SK-N-MC (cell line): ENCODE results near the gene BRD3.
A peak's percentile ranks its signal among the peaks of the same experiment; 100 is the strongest.

Source experiments
- DNase-seq: peaks from one replicate; pipeline ENCODE4 v3.0.0-alpha.2; 2011; ENCODE audit warnings: low read depth, low spot score
- H3K27ac ChIP-seq: fragments of 200-600 bp; sonication (generic); 2 replicates; pipeline ENCODE4 v1.5.1; 2016; ENCODE audit warnings: mixed run types
- H3K36me3 ChIP-seq: fragments of 200-600 bp; sonication (generic); 2 replicates; pipeline ENCODE4 v1.6.1; 2017; ENCODE audit warnings: antibody characterized with exemption, low read length, mixed read lengths; ENCODE audit not compliant: insufficient read depth
- H3K4me3 ChIP-seq: fragments of 200-600 bp; sonication (generic); 2 replicates; pipeline ENCODE4 v1.5.1; 2016
- H3K9ac ChIP-seq: fragments of 200-600 bp; sonication (generic); 2 replicates; pipeline ENCODE4 v1.8.0; 2017; ENCODE audit warnings: mixed run types, mixed read lengths; ENCODE audit not compliant: insufficient read length
- H3K9me3 ChIP-seq: fragments of 200-600 bp; sonication (generic); 2 replicates; pipeline ENCODE4 v1.6.1; 2017; ENCODE audit warnings: low read depth, mild to moderate bottlenecking, antibody characterized with exemption, low read length, moderate library complexity, mixed read lengths
- EZH2 ChIP-seq: fragments of 200-600 bp; sonication (generic); IDR thresholded peaks from one replicate; pipeline ENCODE4 v1.6.1; 2017; ENCODE audit warnings: antibody characterized with exemption
- FOXP2 ChIP-seq: optimal IDR thresholded peaks from 2 replicates; pipeline ENCODE3; 2011; ENCODE audit warnings: mild to moderate bottlenecking, moderate library complexity; ENCODE audit not compliant: insufficient read depth; ENCODE audit errors: extremely low read length, control extremely low read depth
- POLR2AphosphoS5 ChIP-seq: IDR thresholded peaks from 2 replicates; pipeline ENCODE4 v1.6.1; 2012; ENCODE audit warnings: mild to moderate bottlenecking, low read depth, low read length, borderline replicate concordance

The BRD3 gene

GRCh38 chr9:134068744-134069479 lies 1.1 kb upstream of the BRD3 start:
- H3K36me3 ChIP-seq, result no peaks in the 10 kb centered on the region
- TF ChIP-seq FOXP2 (no peak), EZH2 (no peak)
- H3K27ac ChIP-seq, result no peak overlapping the region
- H3K9ac ChIP-seq, result peak overlapping the region; percentile 64
- H3K4me3 ChIP-seq, result peak overlapping the region; percentile 94
- H3K9me3 ChIP-seq, result no peaks in the 10 kb centered on the region
- no peak for DNase-seq

- Histone ChIP-seq H3K9me3 (no peaks in the 10 kb centered on the region), H3K4me3 (peak overlapping the region; percentile 85), H3K9ac (peak overlapping the region; percentile 92), H3K36me3 (no peaks in the 10 kb centered on the region), H3K27ac (peak overlapping the region; percentile 56; the same call in 1 of the 2 replicates)
- no peak for DNase-seq
- TF ChIP-seq POLR2AphosphoS5 (no peak), FOXP2 (no peak), EZH2 (no peak)
Measured at GRCh38 chr9:134066913-134067851, 644 bp downstream of the BRD3 start.

GRCh38 chr9:134066526-134066912 lies 1.3 kb downstream of the BRD3 start:
- Histone ChIP-seq H3K4me3 (peak overlapping the region; percentile 85), H3K36me3 (no peaks in the 10 kb centered on the region), H3K9me3 (no peaks in the 10 kb centered on the region), H3K9ac (peak overlapping the region; percentile 92), H3K27ac (no peak overlapping the region)
- TF ChIP-seq POLR2AphosphoS5, result no peak
- TF ChIP-seq FOXP2, result no peak
- TF ChIP-seq EZH2, result no peak
- no peak for DNase-seq

- DNase-seq, result no peak
- TF ChIP-seq EZH2, result no peak
- TF ChIP-seq POLR2AphosphoS5, result no peak
- TF ChIP-seq FOXP2, result no peak
- peak overlapping the region; percentile 92 for H3K9ac ChIP-seq
- H3K9me3 ChIP-seq, result no peaks in the 10 kb centered on the region
- H3K4me3 ChIP-seq, result peak overlapping the region; percentile 85
- no peaks in the 10 kb centered on the region for H3K36me3 ChIP-seq
- H3K27ac ChIP-seq, result 0 out of 2 replicates have a peak overlapping the region, but pooled peaks have one; percentile 29
Measured at GRCh38 chr9:134065612-134066419, 2.0 kb downstream of the BRD3 start.

GRCh38 chr9:134064711-134065110 lies 3.1 kb downstream of the BRD3 start:
- H3K9ac ChIP-seq, result no peak overlapping the region
- no peak overlapping the region for H3K27ac ChIP-seq
- TF ChIP-seq FOXP2, result no peak
- no peak for TF ChIP-seq EZH2
- TF ChIP-seq POLR2AphosphoS5, result no peak
- DNase-seq, result no peak
- H3K36me3 ChIP-seq, result no peaks in the 10 kb centered on the region
- no peaks in the 10 kb centered on the region for H3K9me3 ChIP-seq
- no peak overlapping the region for H3K4me3 ChIP-seq

GRCh38 chr9:134063571-134064450 lies 4.0 kb downstream of the BRD3 start:
- TF ChIP-seq POLR2AphosphoS5 (no peak), FOXP2 (no peak), EZH2 (no peak)
- Histone ChIP-seq H3K36me3 (no peaks in the 10 kb centered on the region), H3K27ac (no peak overlapping the region), H3K9ac (no peak overlapping the region), H3K9me3 (no peaks in the 10 kb centered on the region), H3K4me3 (no peak overlapping the region)
- no peak for DNase-seq

GRCh38 chr9:134063088-134063570 lies 4.7 kb downstream of the BRD3 start:
- Histone ChIP-seq H3K36me3 (no peaks in the 10 kb centered on the region), H3K4me3 (no peak overlapping the region), H3K9ac (no peak overlapping the region)

More at GRCh38 chr9:134063088-134063570, 4.7 kb downstream of the BRD3 start:
- H3K27ac ChIP-seq, result no peak overlapping the region
- TF ChIP-seq FOXP2 (no peak), EZH2 (no peak), POLR2AphosphoS5 (no peak)
- H3K9me3 ChIP-seq, result no peaks in the 10 kb centered on the region
- no peak for DNase-seq
